DMS 273 (cell line): ENCODE data around the gene FEZ2.

ENCODE experiments used
- DNase-seq: peaks from one replicate; lab custom pipeline; 2025; ENCODE audit not compliant: unreplicated experiment; lab: John Stamatoyannopoulos, UW

Gene FEZ2

GRCh38 chr2:36534275-36534799 lies 63.6 kb downstream of the FEZ2 start:
- DNase-seq = no peak

GRCh38 chr2:36530983-36531354 lies 67.0 kb downstream of the FEZ2 start:
- no peak for DNase-seq

- no peak for DNase-seq
Observed at GRCh38 chr2:36530178-36530982, 67.6 kb downstream of the FEZ2 start.

GRCh38 chr2:36528766-36529392 lies 69.1 kb downstream of the FEZ2 start:
- DNase-seq = no peak

- no peak for DNase-seq
Observed at GRCh38 chr2:36528274-36528673, 69.7 kb downstream of the FEZ2 start.

GRCh38 chr2:36526226-36526625 lies 71.7 kb downstream of the FEZ2 start:
- no peak for DNase-seq

- DNase-seq = no peak
Observed at GRCh38 chr2:36525245-36525644, 72.7 kb downstream of the FEZ2 start.

- DNase-seq = no peak
Observed at GRCh38 chr2:36523153-36523552, 74.8 kb downstream of the FEZ2 start.

GRCh38 chr2:36520431-36520830 lies 77.5 kb downstream of the FEZ2 start:
- no peak for DNase-seq

- DNase-seq = no peak
Observed at GRCh38 chr2:36516136-36516870, 81.7 kb downstream of the FEZ2 start.

GRCh38 chr2:36515538-36515937 lies 82.4 kb downstream of the FEZ2 start:
- no peak for DNase-seq

- no peak for DNase-seq
Observed at GRCh38 chr2:36513661-36514060, 84.3 kb downstream of the FEZ2 start.

- no peak for DNase-seq
Observed at GRCh38 chr2:36512705-36513104, 85.3 kb downstream of the FEZ2 start.

- no peak for DNase-seq
Observed at GRCh38 chr2:36511858-36512603, 85.9 kb downstream of the FEZ2 start.

GRCh38 chr2:36509075-36509474 lies 88.9 kb downstream of the FEZ2 start:
- DNase-seq = no peak

GRCh38 chr2:36507408-36507812 lies 90.6 kb downstream of the FEZ2 start:
- DNase-seq = peak; percentile 69
